ENCODE measurements around the gene KLHL11. TPM values are rescaled to one million over a fixed set of nuclear protein-coding genes. Genes with fewer than 3 reads are reported as not detected.

KLHL11 gene
- total RNA-seq, 6 experiments from 2014 or later, result 13.4 to 16.2 (median 15.7) TPM

DNA sequence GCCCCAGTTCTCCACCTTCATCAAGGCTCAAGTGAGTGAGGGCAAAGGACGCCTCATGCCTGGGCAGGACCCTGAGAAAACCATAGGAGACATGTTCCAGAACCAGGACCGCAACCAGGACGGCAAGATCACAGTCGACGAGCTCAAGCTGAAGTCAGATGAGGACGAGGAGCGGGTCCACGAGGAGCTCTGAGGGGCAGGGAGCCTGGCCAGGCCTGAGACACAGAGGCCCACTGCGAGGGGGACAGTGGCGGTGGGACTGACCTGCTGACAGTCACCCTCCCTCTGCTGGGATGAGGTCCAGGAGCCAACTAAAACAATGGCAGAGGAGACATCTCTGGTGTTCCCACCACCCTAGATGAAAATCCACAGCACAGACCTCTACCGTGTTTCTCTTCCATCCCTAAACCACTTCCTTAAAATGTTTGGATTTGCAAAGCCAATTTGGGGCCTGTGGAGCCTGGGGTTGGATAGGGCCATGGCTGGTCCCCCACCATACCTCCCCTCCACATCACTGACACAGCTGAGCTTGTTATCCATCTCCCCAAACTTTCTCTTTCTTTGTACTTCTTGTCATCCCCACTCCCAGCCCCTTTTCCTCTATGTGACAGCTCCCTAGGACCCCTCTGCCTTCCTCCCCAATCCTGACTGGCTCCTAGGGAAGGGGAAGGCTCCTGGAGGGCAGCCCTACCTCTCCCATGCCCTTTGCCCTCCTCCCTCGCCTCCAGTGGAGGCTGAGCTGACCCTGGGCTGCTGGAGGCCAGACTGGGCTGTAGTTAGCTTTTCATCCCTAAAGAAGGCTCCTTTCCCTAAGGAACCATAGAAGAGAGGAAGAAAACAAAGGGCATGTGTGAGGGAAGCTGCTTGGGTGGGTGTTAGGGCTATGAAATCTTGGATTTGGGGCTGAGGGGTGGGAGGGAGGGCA, 42.7 kb downstream of the KLHL11 start:
- Mint-ChIP-seq H3K27ac (no peak overlapping the region), H3K4me1 (ENCODE audit: low read depth) (no peaks in the 10 kb centered on the region), H3K27me3 (ENCODE audit: insufficient read depth) (peaks cover 10% of the 10 kb centered on the region), H3K4me3 (no peak overlapping the region), H3K36me3 (ENCODE audit: low read depth) (peaks cover 8% of the 10 kb centered on the region; the same call in 1 of the 2 replicates), H3K9me3 (no peaks in the 10 kb centered on the region)
- TF ChIP-seq, protein P1, sequence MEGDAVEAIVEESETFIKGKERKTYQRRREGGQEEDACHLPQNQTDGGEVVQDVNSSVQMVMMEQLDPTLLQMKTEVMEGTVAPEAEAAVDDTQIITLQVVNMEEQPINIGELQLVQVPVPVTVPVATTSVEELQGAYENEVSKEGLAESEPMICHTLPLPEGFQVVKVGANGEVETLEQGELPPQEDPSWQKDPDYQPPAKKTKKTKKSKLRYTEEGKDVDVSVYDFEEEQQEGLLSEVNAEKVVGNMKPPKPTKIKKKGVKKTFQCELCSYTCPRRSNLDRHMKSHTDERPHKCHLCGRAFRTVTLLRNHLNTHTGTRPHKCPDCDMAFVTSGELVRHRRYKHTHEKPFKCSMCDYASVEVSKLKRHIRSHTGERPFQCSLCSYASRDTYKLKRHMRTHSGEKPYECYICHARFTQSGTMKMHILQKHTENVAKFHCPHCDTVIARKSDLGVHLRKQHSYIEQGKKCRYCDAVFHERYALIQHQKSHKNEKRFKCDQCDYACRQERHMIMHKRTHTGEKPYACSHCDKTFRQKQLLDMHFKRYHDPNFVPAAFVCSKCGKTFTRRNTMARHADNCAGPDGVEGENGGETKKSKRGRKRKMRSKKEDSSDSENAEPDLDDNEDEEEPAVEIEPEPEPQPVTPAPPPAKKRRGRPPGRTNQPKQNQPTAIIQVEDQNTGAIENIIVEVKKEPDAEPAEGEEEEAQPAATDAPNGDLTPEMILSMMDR (IDR thresholded peaks at IDR 0.05), result no peak
- DNase-seq, result no peak

DNA sequence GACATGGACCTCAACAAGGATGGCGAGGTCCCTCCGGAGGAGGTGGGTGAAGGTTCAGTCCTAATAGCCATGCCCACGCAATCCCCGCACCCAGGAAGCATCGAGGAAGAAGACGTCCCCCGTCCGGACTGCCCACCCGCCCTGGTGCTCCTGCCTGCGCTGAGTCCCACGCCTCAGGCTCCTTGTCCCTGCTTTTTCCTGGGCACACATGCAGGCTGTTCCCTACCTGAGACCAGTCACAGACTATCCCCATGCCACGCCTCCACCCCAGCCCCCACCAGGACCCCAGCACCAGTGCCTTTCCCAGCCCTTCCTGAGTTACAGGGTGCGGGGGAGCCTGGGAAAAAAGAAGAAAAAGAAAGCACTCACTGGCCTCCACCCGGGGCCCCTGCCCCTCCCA, 43.4 kb downstream of the KLHL11 start:
- TF ChIP-seq, protein P1 (IDR thresholded peaks at IDR 0.05), result no peak
- H3K36me3 Mint-ChIP-seq (ENCODE audit: low read depth), result peaks cover 8% of the 10 kb centered on the region; the same call in 1 of the 2 replicates
- H3K27me3 Mint-ChIP-seq (ENCODE audit: insufficient read depth), result peaks cover 10% of the 10 kb centered on the region
- no peak overlapping the region for H3K4me3 Mint-ChIP-seq
- DNase-seq, result no peak
- H3K4me1 Mint-ChIP-seq (ENCODE audit: low read depth), result no peaks in the 10 kb centered on the region
- H3K9me3 Mint-ChIP-seq, result no peaks in the 10 kb centered on the region
- H3K27ac Mint-ChIP-seq, result no peak overlapping the region

DNA sequence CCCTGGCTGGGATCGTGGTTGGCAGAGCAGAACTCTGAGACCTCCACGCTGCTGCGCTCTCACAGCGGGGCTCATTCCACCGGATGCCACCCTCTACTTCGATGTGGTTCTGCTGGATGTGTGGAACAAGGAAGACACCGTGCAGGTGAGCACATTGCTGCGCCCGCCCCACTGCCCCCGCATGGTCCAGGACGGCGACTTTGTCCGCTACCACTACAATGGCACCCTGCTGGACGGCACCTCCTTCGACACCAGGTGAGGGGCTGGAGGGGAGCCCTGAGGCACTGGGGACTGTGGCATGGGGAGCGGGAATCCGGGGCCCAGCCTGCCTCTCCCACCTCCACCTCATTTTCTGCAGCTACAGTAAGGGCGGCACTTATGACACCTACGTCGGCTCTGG, 47.2 kb downstream of the KLHL11 start:
- DNase-seq, result no peak

GRCh38 chr17:41816637-41817320, 48.4 kb downstream of the KLHL11 start:
- no peak overlapping the region for H3K27ac Mint-ChIP-seq
- H3K9me3 Mint-ChIP-seq, result no peaks in the 10 kb centered on the region
- H3K27me3 Mint-ChIP-seq (ENCODE audit: insufficient read depth), result peaks cover 1% of the 10 kb centered on the region
- H3K4me3 Mint-ChIP-seq, result peak overlapping the region; percentile 39; the same call in 1 of the 2 replicates
- TF ChIP-seq, protein P1 (IDR thresholded peaks at IDR 0.05), result no peak
- H3K36me3 Mint-ChIP-seq (ENCODE audit: low read depth), result peaks cover 22% of the 10 kb centered on the region
- peaks cover 12% of the 10 kb centered on the region for H3K4me1 Mint-ChIP-seq (ENCODE audit: low read depth)
- no peak for DNase-seq

More for the DNA sequence above, 47.2 kb downstream of the KLHL11 start:
- TF ChIP-seq, protein P1 (IDR thresholded peaks at IDR 0.05), result no peak
- no peaks in the 10 kb centered on the region for H3K9me3 Mint-ChIP-seq
- no peak overlapping the region for H3K4me3 Mint-ChIP-seq
- H3K36me3 Mint-ChIP-seq (ENCODE audit: low read depth), result peaks cover 22% of the 10 kb centered on the region
- H3K4me1 Mint-ChIP-seq (ENCODE audit: low read depth), result peaks cover 6% of the 10 kb centered on the region
- peaks cover 8% of the 10 kb centered on the region for H3K27me3 Mint-ChIP-seq (ENCODE audit: insufficient read depth)
- no peak overlapping the region; the same call in 1 of the 2 replicates for H3K27ac Mint-ChIP-seq

DNA sequence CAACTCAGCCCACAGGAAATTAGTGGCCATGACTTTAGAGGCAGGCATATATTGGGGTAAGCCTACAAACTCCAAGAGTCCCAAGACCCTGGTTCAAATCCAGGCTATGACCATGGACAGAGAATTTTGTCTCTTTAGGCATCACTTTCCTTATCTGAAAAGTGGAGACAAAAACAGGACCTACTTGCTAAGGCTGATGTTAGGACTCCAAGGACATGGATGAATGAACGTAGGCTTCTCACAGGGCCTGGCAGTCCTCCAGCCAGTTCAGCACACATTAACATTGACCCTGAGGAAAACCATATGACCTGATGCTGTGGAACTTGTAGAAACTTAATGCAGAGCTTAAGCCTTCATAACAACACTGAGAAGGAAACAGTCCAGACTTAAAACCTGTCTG, 51.0 kb downstream of the KLHL11 start:
- TF ChIP-seq, protein P1 (IDR thresholded peaks at IDR 0.05), result no peak
- peaks cover 34% of the 10 kb centered on the region for H3K36me3 Mint-ChIP-seq (ENCODE audit: low read depth)
- H3K27ac Mint-ChIP-seq, result peak overlapping the region; percentile 87
- peak overlapping the region; percentile 96 for H3K4me3 Mint-ChIP-seq
- DNase-seq, result no peak
- H3K4me1 Mint-ChIP-seq (ENCODE audit: low read depth), result peaks cover 28% of the 10 kb centered on the region
- H3K9me3 Mint-ChIP-seq, result no peaks in the 10 kb centered on the region; the same call in 1 of the 2 replicates
- peaks cover 3% of the 10 kb centered on the region for H3K27me3 Mint-ChIP-seq (ENCODE audit: insufficient read depth)
